Activated CD8-positive, alpha-beta T cell treated with anti-CD3 and anti-CD28 coated beads for 36 hours (primary cell): ENCODE measurements around the gene NLRP7. TPM values are rescaled to one million over a fixed set of nuclear protein-coding genes. Genes with fewer than 3 reads are reported as not detected.
"Not testable (repeated sequence)": the region's sequence is repeated elsewhere in the genome, so short reads cannot be mapped to it uniquely, and the experiment has no call there.

Experiments
- ATAC-seq: fragments of 200-7000 bp; cut with Tn5 transposase; one replicate; pipeline ENCODE4 v1.10.0; 2021; ENCODE audit warnings: mild to moderate bottlenecking, moderate library complexity
- CTCF ChIA-PET: fragments of 350-600 bp; sonication (Branson Sonifier 250); formaldehyde crosslinking; loops from one replicate; lab custom pipeline; 2021; ENCODE audit warnings: antibody characterized with exemption; lab: Charles Lee
- POLR2A ChIA-PET: fragments of 350-600 bp; sonication (Branson Sonifier 250); formaldehyde crosslinking; loops from one replicate; lab custom pipeline; 2021; ENCODE audit warnings: antibody characterized with exemption; lab: Charles Lee
- DNase-seq: peaks from one replicate; pipeline ENCODE4 v3.0.0-alpha.2; 2020
- H3K27ac Mint-ChIP-seq: one replicate; pipeline ENCODE4 v1.8.0; 2021; ENCODE audit warnings: mild to moderate bottlenecking, mixed read lengths
- H3K27me3 Mint-ChIP-seq: one replicate; pipeline ENCODE4 v1.8.0; 2021; ENCODE audit warnings: mixed read lengths
- H3K36me3 Mint-ChIP-seq: one replicate; pipeline ENCODE4 v1.8.0; 2021; ENCODE audit warnings: low read depth, mixed read lengths
- H3K4me1 Mint-ChIP-seq: one replicate; pipeline ENCODE4 v1.8.0; 2021; ENCODE audit warnings: low read depth, mixed read lengths
- H3K4me3 Mint-ChIP-seq: one replicate; pipeline ENCODE4 v1.8.0; 2021; ENCODE audit warnings: mild to moderate bottlenecking, moderate library complexity, mixed read lengths
- H3K9me3 Mint-ChIP-seq: one replicate; pipeline ENCODE4 v1.8.0; 2021; ENCODE audit warnings: mixed read lengths
- intact Hi-C: fragments of 100-400 bp; cut with micrococcal nuclease; formaldehyde crosslinking; loops from one replicate; pipeline ENCODE4 v1.10.0; 2022
- total RNA-seq, 2 experiments: library from RNA; stranded (reverse); gene quantifications; one replicate each; pipeline ENCODE4 v1.2.3, GENCODE V29; 2021
- TF ChIP-seq, protein P1 (sequence below): fragments of 200-600 bp; IDR thresholded peaks from one replicate; pipeline ENCODE4 v1.8.0; 2022; ENCODE audit warnings: antibody characterized with exemption, mild to moderate bottlenecking

NLRP7 gene
- total RNA-seq, 2 experiments from 2014 or later: not detected

GRCh38 chr19:54923276-54923675 lies 24.1 kb downstream of the NLRP7 start:
- CTCF ChIA-PET: no interaction called here

DNA sequence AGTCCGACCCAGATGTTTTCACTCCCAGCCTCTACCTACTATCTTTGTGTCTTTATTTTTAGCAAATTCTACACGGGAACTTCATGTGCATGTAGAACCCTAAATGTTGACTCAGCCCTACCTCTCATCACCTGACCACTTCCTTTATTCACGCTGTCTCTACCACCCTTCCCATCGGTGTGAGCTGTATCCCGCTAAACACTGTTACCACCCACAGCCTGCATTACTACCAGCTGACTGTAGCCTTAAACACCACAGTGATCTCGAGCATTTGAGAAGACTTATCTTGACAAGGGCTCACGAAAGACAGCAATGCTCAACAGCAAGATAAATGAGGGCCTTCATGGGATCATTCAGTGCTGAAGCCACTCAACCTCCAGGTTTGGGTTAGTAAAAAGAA lies 26.2 kb downstream of the NLRP7 start:
- ChIA-PET POLR2A (no interaction called here), CTCF (no interaction called here)
- Mint-ChIP-seq H3K27me3 (peaks cover 16% of the 10 kb centered on the region), H3K4me1 (peaks cover 3% of the 10 kb centered on the region), H3K36me3 (no peaks in the 10 kb centered on the region), H3K27ac (no peak overlapping the region), H3K4me3 (no peak overlapping the region), H3K9me3 (peaks cover 2% of the 10 kb centered on the region)
- DNase-seq (no peak), ATAC-seq (peak; percentile 55)
- TF ChIP-seq, protein P1, sequence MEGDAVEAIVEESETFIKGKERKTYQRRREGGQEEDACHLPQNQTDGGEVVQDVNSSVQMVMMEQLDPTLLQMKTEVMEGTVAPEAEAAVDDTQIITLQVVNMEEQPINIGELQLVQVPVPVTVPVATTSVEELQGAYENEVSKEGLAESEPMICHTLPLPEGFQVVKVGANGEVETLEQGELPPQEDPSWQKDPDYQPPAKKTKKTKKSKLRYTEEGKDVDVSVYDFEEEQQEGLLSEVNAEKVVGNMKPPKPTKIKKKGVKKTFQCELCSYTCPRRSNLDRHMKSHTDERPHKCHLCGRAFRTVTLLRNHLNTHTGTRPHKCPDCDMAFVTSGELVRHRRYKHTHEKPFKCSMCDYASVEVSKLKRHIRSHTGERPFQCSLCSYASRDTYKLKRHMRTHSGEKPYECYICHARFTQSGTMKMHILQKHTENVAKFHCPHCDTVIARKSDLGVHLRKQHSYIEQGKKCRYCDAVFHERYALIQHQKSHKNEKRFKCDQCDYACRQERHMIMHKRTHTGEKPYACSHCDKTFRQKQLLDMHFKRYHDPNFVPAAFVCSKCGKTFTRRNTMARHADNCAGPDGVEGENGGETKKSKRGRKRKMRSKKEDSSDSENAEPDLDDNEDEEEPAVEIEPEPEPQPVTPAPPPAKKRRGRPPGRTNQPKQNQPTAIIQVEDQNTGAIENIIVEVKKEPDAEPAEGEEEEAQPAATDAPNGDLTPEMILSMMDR: no peak
- intact Hi-C loops: no loop called here

More at GRCh38 chr19:54923276-54923675, 24.1 kb downstream of the NLRP7 start:
- H3K27ac Mint-ChIP-seq: no peak overlapping the region
- no peaks in the 10 kb centered on the region for H3K36me3 Mint-ChIP-seq
- H3K27me3 Mint-ChIP-seq: peaks cover 14% of the 10 kb centered on the region
- DNase-seq: no peak
- intact Hi-C loops: no loop called here
- H3K9me3 Mint-ChIP-seq: peaks cover 4% of the 10 kb centered on the region
- TF ChIP-seq, protein P1: no peak
- no peak for ATAC-seq
- POLR2A ChIA-PET: no interaction called here
- H3K4me3 Mint-ChIP-seq: no peak overlapping the region
- H3K4me1 Mint-ChIP-seq: no peaks in the 10 kb centered on the region

DNA sequence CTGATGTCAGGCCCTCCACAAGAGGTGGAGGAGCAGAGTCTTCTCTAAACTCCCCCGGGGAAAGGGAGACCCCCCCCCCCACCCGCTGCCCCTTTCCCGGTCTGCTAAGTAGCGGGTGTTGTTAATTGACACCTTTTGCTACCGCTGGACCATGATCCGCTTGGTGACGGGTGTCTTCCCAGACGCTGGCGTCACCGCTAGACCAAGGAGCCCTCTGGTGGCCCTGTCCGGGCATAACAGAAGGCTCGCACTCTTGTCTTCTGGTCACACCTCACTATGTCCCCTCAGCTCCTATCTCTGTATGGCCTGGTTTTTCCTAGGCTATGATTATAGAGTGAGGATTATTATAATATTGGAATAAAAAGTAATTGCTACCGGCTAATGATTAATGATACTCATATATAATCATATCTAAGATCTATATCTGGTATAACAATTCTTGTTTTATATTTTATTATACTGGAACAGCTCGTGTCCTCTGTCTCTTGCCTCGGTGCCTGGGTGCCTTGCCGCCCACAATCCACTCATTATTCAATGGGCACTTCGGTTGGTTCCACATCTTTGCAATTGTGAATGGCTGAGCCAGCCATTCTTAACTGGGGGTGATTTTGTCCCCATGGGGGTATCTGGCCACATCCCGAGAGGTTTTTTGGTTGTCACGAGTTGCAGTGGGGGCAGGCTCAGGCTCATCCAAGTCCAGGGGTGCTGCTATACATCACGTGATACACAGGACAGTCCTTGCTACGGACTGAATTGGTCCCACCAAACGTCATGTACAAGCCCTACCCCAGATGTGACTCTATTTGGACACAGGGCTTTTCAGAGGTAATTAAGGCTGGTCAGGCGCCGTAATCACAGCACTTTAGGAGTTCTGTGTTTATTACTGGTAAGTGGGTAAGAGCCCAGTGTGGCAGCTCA lies 27.4 kb downstream of the NLRP7 start:
- CTCF ChIA-PET, POLR2A ChIA-PET: not testable (repeated sequence)

DNA sequence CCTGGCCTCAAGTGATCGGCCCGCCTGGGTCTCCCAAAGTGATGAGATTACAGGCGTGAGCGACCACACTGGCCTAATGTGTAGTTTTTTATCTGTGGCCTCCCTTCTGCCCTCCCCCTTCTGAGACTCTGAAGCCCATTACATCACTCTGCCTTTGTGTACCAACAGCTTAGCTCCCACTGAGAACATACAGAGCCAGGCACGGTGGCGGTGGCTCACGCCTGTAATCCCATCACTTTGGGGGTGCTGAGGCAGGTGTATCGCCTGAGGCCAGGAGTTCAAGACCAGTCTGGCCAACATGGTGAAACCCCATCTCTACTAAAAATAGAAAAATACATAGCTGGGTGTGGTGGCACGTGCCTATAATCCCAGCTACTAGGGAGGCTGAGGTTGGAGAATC lies 28.8 kb downstream of the NLRP7 start:
- DNase-seq (no peak), ATAC-seq (no peak)
- H3K9me3 Mint-ChIP-seq: no peaks in the 10 kb centered on the region
- no peak overlapping the region for H3K27ac Mint-ChIP-seq
- ChIA-PET CTCF (no interaction called here), POLR2A (no interaction called here)
- TF ChIP-seq, protein P1: no peak
- H3K27me3 Mint-ChIP-seq: peaks cover 19% of the 10 kb centered on the region
- intact Hi-C loops: no loop called here
- no peak overlapping the region for H3K4me3 Mint-ChIP-seq
- peaks cover 3% of the 10 kb centered on the region for H3K4me1 Mint-ChIP-seq
- H3K36me3 Mint-ChIP-seq: no peaks in the 10 kb centered on the region

More for the DNA sequence above, 27.4 kb downstream of the NLRP7 start:
- peak; percentile 15 for DNase-seq
- H3K4me1 Mint-ChIP-seq, H3K4me3 Mint-ChIP-seq, H3K27ac Mint-ChIP-seq, H3K36me3 Mint-ChIP-seq, H3K9me3 Mint-ChIP-seq, intact Hi-C loops, ATAC-seq: not testable (repeated sequence)
- TF ChIP-seq, protein P1: peak; percentile 26
- peaks cover 19% of the 10 kb centered on the region for H3K27me3 Mint-ChIP-seq

DNA sequence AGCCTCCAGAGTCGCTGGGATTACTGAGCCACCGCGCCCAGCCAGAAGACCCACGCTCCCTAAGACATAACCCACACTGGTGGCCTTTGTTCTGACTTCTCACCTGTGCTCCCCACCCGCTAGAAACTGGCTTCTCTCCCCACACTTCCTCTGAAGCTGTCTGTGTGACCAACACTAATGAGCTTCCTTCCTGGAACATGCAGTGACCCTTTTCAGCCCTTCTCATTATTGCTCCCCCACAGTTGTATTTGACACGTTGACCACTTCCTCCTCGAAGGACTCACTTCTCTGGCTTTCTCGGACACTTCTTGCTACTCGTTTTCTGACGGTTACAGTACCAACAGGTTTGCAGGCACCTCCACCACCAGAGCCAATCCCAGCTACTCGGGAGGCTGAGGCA lies 30.5 kb downstream of the NLRP7 start:
- Mint-ChIP-seq H3K27me3 (peaks cover 18% of the 10 kb centered on the region), H3K9me3 (no peaks in the 10 kb centered on the region), H3K4me1 (peaks cover 3% of the 10 kb centered on the region), H3K36me3 (no peaks in the 10 kb centered on the region), H3K27ac (no peak overlapping the region), H3K4me3 (no peak overlapping the region)
- intact Hi-C loops: no loop called here
- CTCF ChIA-PET: no interaction called here
- TF ChIP-seq, protein P1: no peak
- DNase-seq (no peak), ATAC-seq (no peak)
- POLR2A ChIA-PET: no interaction called here

GRCh38 chr19:54907899-54908298 lies 39.4 kb downstream of the NLRP7 start:
- H3K9me3 Mint-ChIP-seq, POLR2A ChIA-PET, H3K27ac Mint-ChIP-seq, H3K4me3 Mint-ChIP-seq, H3K27me3 Mint-ChIP-seq, DNase-seq, intact Hi-C loops, H3K4me1 Mint-ChIP-seq, ATAC-seq, H3K36me3 Mint-ChIP-seq, CTCF ChIA-PET: not testable (repeated sequence)
